ENCODE results near the gene RPS6KL1.
A peak's percentile ranks its signal among the peaks of the same experiment; 100 is the strongest.

RPS6KL1 gene

GRCh38 chr14:74917646-74918081 lies 5.4 kb downstream of the RPS6KL1 start:
- H3K14ac ChIP-seq (ENCODE audit: low read length), result no peak overlapping the region
- no CpG with 5 or more reads among the region's 13 CpGs for WGBS, 2 donors (ENCODE audit: extremely low coverage in 2 of 2, insufficient read length in 2 of 2, insufficient replicate concordance in 1 of 2)
- DNase-seq (ENCODE audit: low spot score), result no peak
- no peak overlapping the region for H3K4ac ChIP-seq (ENCODE audit: low read length)
- peaks cover 5% of the 10 kb centered on the region for H3K79me1 ChIP-seq (ENCODE audit: low read depth, low read length)
- no peak overlapping the region for H2AFZ ChIP-seq (ENCODE audit: low read length)
- H3K9ac ChIP-seq (ENCODE audit: low read depth, low read length, poor library complexity), result peak overlapping the region; percentile 30
- H2BK120ac ChIP-seq (ENCODE audit: low read depth, low read length), result no peak overlapping the region
- peaks cover 0 to 3% of the 10 kb centered on the region in 2 donors for H3K36me3 ChIP-seq (replicated peaks in 1 of 2; ENCODE audit: control insufficient read depth in 2 of 2, insufficient read depth in 2 of 2, low read length in 2 of 2)
- no peak overlapping the region for H3K18ac ChIP-seq (ENCODE audit: low read length)
- H3K4me3 ChIP-seq (ENCODE audit: low read length in 2 of 2), result no peak overlapping the region
- no peak overlapping the region for H3K27ac ChIP-seq (replicated peaks; ENCODE audit: low read length)
- no peaks in the 10 kb centered on the region for H3K9me3 ChIP-seq (replicated peaks in 1 of 2; ENCODE audit: control insufficient read depth in 2 of 2, insufficient read depth in 1 of 2, low read depth in 1 of 2, low read length in 2 of 2)
- H4K91ac ChIP-seq (ENCODE audit: low read depth, low read length, poor library complexity), result no peak overlapping the region
- peak overlapping the region; percentile 32 for H2BK5ac ChIP-seq (ENCODE audit: low read length)
- no peak overlapping the region for H2BK15ac ChIP-seq (ENCODE audit: low read length)
- no peak overlapping the region for H4K8ac ChIP-seq (ENCODE audit: low read depth, low read length)
- no peak overlapping the region for H3K23ac ChIP-seq (ENCODE audit: low read depth, low read length, poor library complexity)
- H3K4me1 ChIP-seq (ENCODE audit: control insufficient read depth in 2 of 2, insufficient read depth in 1 of 2, low read depth in 1 of 2, low read length in 2 of 2), result peaks cover 0 to 5% of the 10 kb centered on the region in 2 donors
- H3K27me3 ChIP-seq (ENCODE audit: control insufficient read depth in 3 of 3, insufficient read depth in 3 of 3, low read depth in 1 of 3, low read length in 3 of 3), result no peaks in the 10 kb centered on the region
- no peak overlapping the region for H2BK12ac ChIP-seq (ENCODE audit: low read length)
- no peak overlapping the region for H2AK5ac ChIP-seq (ENCODE audit: low read depth, low read length)
- no peak overlapping the region for H3K4me2 ChIP-seq (ENCODE audit: insufficient read depth, low read length, poor library complexity, severe bottlenecking)

- H3K27ac ChIP-seq (replicated peaks; ENCODE audit: low read length), result no peak overlapping the region
- DNase-seq (ENCODE audit: low spot score), result no peak
- H3K4me1 ChIP-seq (ENCODE audit: control insufficient read depth in 2 of 2, insufficient read depth in 1 of 2, low read depth in 1 of 2, low read length in 2 of 2), result peaks cover 0 to 1% of the 10 kb centered on the region in 2 donors
- no peak overlapping the region for H4K8ac ChIP-seq (ENCODE audit: low read depth, low read length)
- no peak overlapping the region for H2BK5ac ChIP-seq (ENCODE audit: low read length)
- no peak overlapping the region for H3K4me3 ChIP-seq (ENCODE audit: low read length in 2 of 2)
- H2AFZ ChIP-seq (ENCODE audit: low read length), result no peak overlapping the region
- H2BK15ac ChIP-seq (ENCODE audit: low read length), result no peak overlapping the region
- H2BK120ac ChIP-seq (ENCODE audit: low read depth, low read length), result no peak overlapping the region
- no CpG with 5 or more reads among the region's 5 CpGs for WGBS, 2 donors (ENCODE audit: extremely low coverage in 2 of 2, insufficient read length in 2 of 2, insufficient replicate concordance in 1 of 2)
- no peak overlapping the region for H4K91ac ChIP-seq (ENCODE audit: low read depth, low read length, poor library complexity)
- H3K14ac ChIP-seq (ENCODE audit: low read length), result no peak overlapping the region
- no peak overlapping the region for H3K18ac ChIP-seq (ENCODE audit: low read length)
- no peaks in the 10 kb centered on the region for H3K9me3 ChIP-seq (replicated peaks in 1 of 2; ENCODE audit: control insufficient read depth in 2 of 2, insufficient read depth in 1 of 2, low read depth in 1 of 2, low read length in 2 of 2)
- no peak overlapping the region for H2BK12ac ChIP-seq (ENCODE audit: low read length)
- peaks cover 5% of the 10 kb centered on the region for H3K79me1 ChIP-seq (ENCODE audit: low read depth, low read length)
- peaks cover 0 to 3% of the 10 kb centered on the region in 2 donors for H3K36me3 ChIP-seq (replicated peaks in 1 of 2; ENCODE audit: control insufficient read depth in 2 of 2, insufficient read depth in 2 of 2, low read length in 2 of 2)
- H3K27me3 ChIP-seq (ENCODE audit: control insufficient read depth in 3 of 3, insufficient read depth in 3 of 3, low read depth in 1 of 3, low read length in 3 of 3), result no peaks in the 10 kb centered on the region
- H3K9ac ChIP-seq (ENCODE audit: low read depth, low read length, poor library complexity), result no peak overlapping the region
- no peak overlapping the region for H3K4ac ChIP-seq (ENCODE audit: low read length)
- H2AK5ac ChIP-seq (ENCODE audit: low read depth, low read length), result no peak overlapping the region
- no peak overlapping the region for H3K23ac ChIP-seq (ENCODE audit: low read depth, low read length, poor library complexity)
- no peak overlapping the region for H3K4me2 ChIP-seq (ENCODE audit: insufficient read depth, low read length, poor library complexity, severe bottlenecking)
These were observed 5.9 kb downstream of the RPS6KL1 start for GRCh38 chr14:74917178-74917543.

GRCh38 chr14:74915826-74916225 lies 7.2 kb downstream of the RPS6KL1 start:
- H3K18ac ChIP-seq (ENCODE audit: low read length), result no peak overlapping the region
- no peak overlapping the region for H4K8ac ChIP-seq (ENCODE audit: low read depth, low read length)
- no peaks in the 10 kb centered on the region for H3K4me1 ChIP-seq (ENCODE audit: control insufficient read depth in 2 of 2, insufficient read depth in 1 of 2, low read depth in 1 of 2, low read length in 2 of 2)
- WGBS, 2 donors (ENCODE audit: extremely low coverage in 2 of 2, insufficient read length in 2 of 2, insufficient replicate concordance in 1 of 2), result no CpG with 5 or more reads among the region's 7 CpGs
- H2AK5ac ChIP-seq (ENCODE audit: low read depth, low read length), result no peak overlapping the region
- no peak overlapping the region for H4K91ac ChIP-seq (ENCODE audit: low read depth, low read length, poor library complexity)
- no peaks in the 10 kb centered on the region for H3K9me3 ChIP-seq (replicated peaks in 1 of 2; ENCODE audit: control insufficient read depth in 2 of 2, insufficient read depth in 1 of 2, low read depth in 1 of 2, low read length in 2 of 2)
- no peak overlapping the region for H2BK120ac ChIP-seq (ENCODE audit: low read depth, low read length)
- no peak overlapping the region for H2BK5ac ChIP-seq (ENCODE audit: low read length)
- DNase-seq (ENCODE audit: low spot score), result no peak
- no peak overlapping the region for H3K4me3 ChIP-seq (ENCODE audit: low read length in 2 of 2)
- no peak overlapping the region for H3K4ac ChIP-seq (ENCODE audit: low read length)
- no peak overlapping the region for H2AFZ ChIP-seq (ENCODE audit: low read length)
- no peak overlapping the region for H2BK12ac ChIP-seq (ENCODE audit: low read length)
- peaks cover 0 to 3% of the 10 kb centered on the region in 2 donors for H3K36me3 ChIP-seq (replicated peaks in 1 of 2; ENCODE audit: control insufficient read depth in 2 of 2, insufficient read depth in 2 of 2, low read length in 2 of 2)
- no peak overlapping the region for H3K27ac ChIP-seq (replicated peaks; ENCODE audit: low read length)
- H3K9ac ChIP-seq (ENCODE audit: low read depth, low read length, poor library complexity), result no peak overlapping the region
- H3K23ac ChIP-seq (ENCODE audit: low read depth, low read length, poor library complexity), result no peak overlapping the region
- no peak overlapping the region for H2BK15ac ChIP-seq (ENCODE audit: low read length)
- no peaks in the 10 kb centered on the region for H3K27me3 ChIP-seq (ENCODE audit: control insufficient read depth in 3 of 3, insufficient read depth in 3 of 3, low read depth in 1 of 3, low read length in 3 of 3)
- peaks cover 5% of the 10 kb centered on the region for H3K79me1 ChIP-seq (ENCODE audit: low read depth, low read length)
- H3K14ac ChIP-seq (ENCODE audit: low read length), result no peak overlapping the region
- no peak overlapping the region for H3K4me2 ChIP-seq (ENCODE audit: insufficient read depth, low read length, poor library complexity, severe bottlenecking)

GRCh38 chr14:74915426-74915825 lies 7.6 kb downstream of the RPS6KL1 start:
- H3K9ac ChIP-seq (ENCODE audit: low read depth, low read length, poor library complexity), result no peak overlapping the region
- peaks cover 0 to 3% of the 10 kb centered on the region in 2 donors for H3K36me3 ChIP-seq (replicated peaks in 1 of 2; ENCODE audit: control insufficient read depth in 2 of 2, insufficient read depth in 2 of 2, low read length in 2 of 2)
- H3K14ac ChIP-seq (ENCODE audit: low read length), result no peak overlapping the region
- H3K79me1 ChIP-seq (ENCODE audit: low read depth, low read length), result peaks cover 5% of the 10 kb centered on the region
- H3K27ac ChIP-seq (replicated peaks; ENCODE audit: low read length), result no peak overlapping the region
- H3K27me3 ChIP-seq (ENCODE audit: control insufficient read depth in 3 of 3, insufficient read depth in 3 of 3, low read depth in 1 of 3, low read length in 3 of 3), result no peaks in the 10 kb centered on the region
- H3K23ac ChIP-seq (ENCODE audit: low read depth, low read length, poor library complexity), result no peak overlapping the region
- H2BK15ac ChIP-seq (ENCODE audit: low read length), result no peak overlapping the region
- WGBS, 2 donors (ENCODE audit: extremely low coverage in 2 of 2, insufficient read length in 2 of 2, insufficient replicate concordance in 1 of 2), result no CpG with 5 or more reads among the region's 4 CpGs
- H3K4ac ChIP-seq (ENCODE audit: low read length), result no peak overlapping the region
- no peak overlapping the region for H2BK5ac ChIP-seq (ENCODE audit: low read length)
- no peak overlapping the region for H4K91ac ChIP-seq (ENCODE audit: low read depth, low read length, poor library complexity)
- H3K9me3 ChIP-seq (replicated peaks in 1 of 2; ENCODE audit: control insufficient read depth in 2 of 2, insufficient read depth in 1 of 2, low read depth in 1 of 2, low read length in 2 of 2), result no peaks in the 10 kb centered on the region
- H3K4me1 ChIP-seq (ENCODE audit: control insufficient read depth in 2 of 2, insufficient read depth in 1 of 2, low read depth in 1 of 2, low read length in 2 of 2), result no peaks in the 10 kb centered on the region
- no peak overlapping the region for H2AK5ac ChIP-seq (ENCODE audit: low read depth, low read length)
- H4K8ac ChIP-seq (ENCODE audit: low read depth, low read length), result no peak overlapping the region
- no peak overlapping the region for H2BK120ac ChIP-seq (ENCODE audit: low read depth, low read length)
- no peak overlapping the region for H3K4me2 ChIP-seq (ENCODE audit: insufficient read depth, low read length, poor library complexity, severe bottlenecking)
- no peak overlapping the region for H2BK12ac ChIP-seq (ENCODE audit: low read length)
- H3K4me3 ChIP-seq (ENCODE audit: low read length in 2 of 2), result no peak overlapping the region
- DNase-seq (ENCODE audit: low spot score), result no peak
- no peak overlapping the region for H2AFZ ChIP-seq (ENCODE audit: low read length)
- no peak overlapping the region for H3K18ac ChIP-seq (ENCODE audit: low read length)
